H1 (cell line): ENCODE data around the gene RNF5. TPM values are rescaled to one million over a fixed set of nuclear protein-coding genes. Genes with fewer than 3 reads are reported as not detected.

Experiments
- CHD1 ChIP-seq: IDR thresholded peaks from 2 replicates; pipeline ENCODE4 v1.6.1; 2012; ENCODE audit warnings: low read depth, low read length, improper control_type of control experiment
- CTCF ChIP-seq, 3 experiments: IDR thresholded peaks; 1 replicate in 2 of 3; 2 replicates in 1 of 3; pipeline versions ENCODE4 v1.5.1 to v1.6.1; 2011; ENCODE audit warnings: low read length in 3 of 3, mild to moderate bottlenecking in 3 of 3, inconsistent platforms in 2 of 3, low read depth in 1 of 3, moderate library complexity in 1 of 3; ENCODE audit not compliant: insufficient read depth in 1 of 3; ENCODE audit errors: control extremely low read depth in 1 of 3
- GTF2F1 ChIP-seq: IDR thresholded peaks from 2 replicates; pipeline ENCODE4 v1.6.1; 2012; ENCODE audit warnings: low read depth, low read length, improper control_type of control experiment, borderline replicate concordance
- SP2 ChIP-seq: IDR thresholded peaks from 2 replicates; pipeline ENCODE4 v1.6.1; 2012; ENCODE audit warnings: mild to moderate bottlenecking, low read length, inconsistent platforms
- polyA plus RNA-seq, 7 experiments: library from polyadenylated mRNA; depleted of rRNA in 3 of 7; stranded (reverse) in 5 of 7; unstranded in 2 of 7; fragments of >200 nt in 5 of 7; fragments of 200-250 nt in 2 of 7; gene quantifications; 1 replicate in 5 of 7; 2 replicates in 1 of 7; 4 replicates in 1 of 7; pipeline versions ENCODE4 v1.2.1 to v1.2.3, GENCODE V29; 2011 to 2013; ENCODE audit warnings: missing spikeins in 2 of 7, mixed read lengths in 2 of 7
- total RNA-seq: library from RNA; stranded (reverse); fragmentation: NEBNext Ultra II Directional; extraction: Animal tissue kit (Norgen Biotek cat#: 25700); gene quantifications from 2 replicates; pipeline ENCODE4 v1.2.1, GENCODE V29; 2021
- TF ChIP-seq, protein P1 (sequence below): IDR thresholded peaks from 2 replicates; pipeline ENCODE4 v1.6.1; 2012; ENCODE audit warnings: low read length, inconsistent platforms

Gene RNF5
- total and polyA plus RNA-seq, 2 of the 8 experiments (the other 6 are each of a cell fraction or from before 2014, with no cell fraction given) = 90.0 to 158 TPM

GRCh38 chr6:32196682-32197616, 18.7 kb downstream of the RNF5 start (continued):
- TF ChIP-seq CTCF (IDR thresholded peaks at IDR 0.05; ENCODE audit: control extremely low read depth in 1 of 3, insufficient read depth in 1 of 3, low read depth in 1 of 3, low read length in 3 of 3) (0 out of 4 replicates have a peak, but pooled peaks of 1 of the 3 experiments have one; percentile 2), CHD1 (no peak), SP2 (no peak), GTF2F1 (0 out of 2 replicates have a peak, but pooled peaks have one; percentile 7)
- TF ChIP-seq, protein P1, sequence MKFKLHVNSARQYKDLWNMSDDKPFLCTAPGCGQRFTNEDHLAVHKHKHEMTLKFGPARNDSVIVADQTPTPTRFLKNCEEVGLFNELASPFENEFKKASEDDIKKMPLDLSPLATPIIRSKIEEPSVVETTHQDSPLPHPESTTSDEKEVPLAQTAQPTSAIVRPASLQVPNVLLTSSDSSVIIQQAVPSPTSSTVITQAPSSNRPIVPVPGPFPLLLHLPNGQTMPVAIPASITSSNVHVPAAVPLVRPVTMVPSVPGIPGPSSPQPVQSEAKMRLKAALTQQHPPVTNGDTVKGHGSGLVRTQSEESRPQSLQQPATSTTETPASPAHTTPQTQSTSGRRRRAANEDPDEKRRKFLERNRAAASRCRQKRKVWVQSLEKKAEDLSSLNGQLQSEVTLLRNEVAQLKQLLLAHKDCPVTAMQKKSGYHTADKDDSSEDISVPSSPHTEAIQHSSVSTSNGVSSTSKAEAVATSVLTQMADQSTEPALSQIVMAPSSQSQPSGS = no peak
